ENCODE measurements around the gene BLOC1S1. TPM values are rescaled to one million over a fixed set of nuclear protein-coding genes. Genes with fewer than 3 reads are reported as not detected.

Gene BLOC1S1
- total RNA-seq, 3 donors from 2014 or later: 141 to 238 (median 162) TPM

DNA sequence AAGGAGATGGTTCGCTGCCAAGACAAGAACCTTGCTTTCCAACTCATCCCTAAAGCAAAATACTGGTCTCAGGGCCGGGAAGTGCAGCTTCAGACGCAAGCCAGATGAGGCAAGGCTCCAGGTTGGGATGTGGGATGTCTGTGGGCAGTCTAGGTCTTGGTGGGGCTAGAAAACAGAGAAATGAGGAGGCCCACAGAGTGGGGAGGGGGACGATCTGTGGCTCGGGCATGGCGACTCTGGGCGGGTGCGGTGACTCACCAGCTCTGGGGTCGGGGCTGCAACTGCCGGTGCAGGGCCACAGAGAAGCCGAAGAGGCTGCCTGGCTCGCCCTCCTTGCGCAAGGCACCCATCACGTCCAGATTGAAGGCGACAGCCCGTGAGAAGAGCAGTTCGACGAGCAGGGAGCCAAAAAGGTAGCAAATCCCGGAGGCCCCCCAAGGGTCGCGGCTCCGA is 8.6 kb upstream of the BLOC1S1 start:
- H3K27ac ChIP-seq: peak overlapping the region; percentile 13 to 53
- peak overlapping the region; percentile 49 to 86 (median 68) for H3K4me3 ChIP-seq
- no peaks in the 10 kb centered on the region for H3K9me3 ChIP-seq
- H3K36me3 ChIP-seq: no peaks in the 10 kb centered on the region
- TF ChIP-seq POLR2A (IDR thresholded peaks at IDR 0.05): no peak
- no peak for TF ChIP-seq POLR2AphosphoS5 (IDR thresholded peaks at IDR 0.05)
- TF ChIP-seq, protein P1, sequence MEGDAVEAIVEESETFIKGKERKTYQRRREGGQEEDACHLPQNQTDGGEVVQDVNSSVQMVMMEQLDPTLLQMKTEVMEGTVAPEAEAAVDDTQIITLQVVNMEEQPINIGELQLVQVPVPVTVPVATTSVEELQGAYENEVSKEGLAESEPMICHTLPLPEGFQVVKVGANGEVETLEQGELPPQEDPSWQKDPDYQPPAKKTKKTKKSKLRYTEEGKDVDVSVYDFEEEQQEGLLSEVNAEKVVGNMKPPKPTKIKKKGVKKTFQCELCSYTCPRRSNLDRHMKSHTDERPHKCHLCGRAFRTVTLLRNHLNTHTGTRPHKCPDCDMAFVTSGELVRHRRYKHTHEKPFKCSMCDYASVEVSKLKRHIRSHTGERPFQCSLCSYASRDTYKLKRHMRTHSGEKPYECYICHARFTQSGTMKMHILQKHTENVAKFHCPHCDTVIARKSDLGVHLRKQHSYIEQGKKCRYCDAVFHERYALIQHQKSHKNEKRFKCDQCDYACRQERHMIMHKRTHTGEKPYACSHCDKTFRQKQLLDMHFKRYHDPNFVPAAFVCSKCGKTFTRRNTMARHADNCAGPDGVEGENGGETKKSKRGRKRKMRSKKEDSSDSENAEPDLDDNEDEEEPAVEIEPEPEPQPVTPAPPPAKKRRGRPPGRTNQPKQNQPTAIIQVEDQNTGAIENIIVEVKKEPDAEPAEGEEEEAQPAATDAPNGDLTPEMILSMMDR (IDR thresholded peaks at IDR 0.05): no peak
- no peak for DNase-seq (ENCODE audit: low spot score in 2 of 2)
- no peaks in the 10 kb centered on the region for H3K27me3 ChIP-seq
- H3K4me1 ChIP-seq: peaks cover 0 to 4% of the 10 kb centered on the region in 2 donors
- intact Hi-C loops (cut with DNase I; ENCODE audit: low total_unique reads): no loop called here

DNA sequence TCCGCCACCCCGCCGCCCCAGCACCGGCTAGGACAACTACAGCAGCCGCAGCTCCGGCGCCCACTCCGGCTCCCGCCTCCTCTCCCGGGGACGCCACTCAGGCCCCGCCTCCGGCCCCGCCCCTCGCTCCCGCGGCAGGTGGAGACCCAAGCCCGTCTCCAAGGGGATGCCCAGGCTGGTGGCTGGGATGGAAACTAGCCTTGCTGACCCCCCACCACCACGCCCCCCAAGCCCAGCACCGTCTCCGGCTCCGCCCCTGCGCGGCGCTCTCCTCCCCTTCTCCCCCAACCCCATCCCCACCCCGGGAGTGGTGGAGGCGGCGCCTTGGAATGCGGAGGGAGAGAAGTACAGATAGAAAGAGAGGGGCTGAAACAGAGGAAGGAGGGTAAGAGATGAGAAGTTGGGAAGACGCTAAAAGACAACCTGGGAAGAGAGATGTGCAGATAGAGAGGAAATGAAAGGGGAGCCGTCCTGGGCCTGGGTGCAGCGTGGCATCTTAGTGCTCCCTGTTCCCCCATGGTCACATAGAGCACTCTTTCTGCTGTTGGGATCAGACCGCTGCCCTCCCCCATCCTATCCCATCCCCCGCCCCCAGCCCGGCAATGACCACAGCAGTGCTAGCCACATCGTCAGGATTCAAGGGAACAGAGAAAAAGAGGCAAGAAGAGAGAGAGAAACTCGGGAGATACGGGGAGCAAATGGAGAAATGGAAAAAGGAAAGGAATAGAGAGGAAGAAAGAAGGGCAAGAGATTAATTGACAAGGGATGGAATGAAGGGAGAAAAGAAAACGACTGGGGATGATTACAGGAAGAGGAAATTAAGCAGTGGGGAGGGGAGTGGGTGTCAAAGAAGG is 7.8 kb upstream of the BLOC1S1 start, which contains the start of gene ITGA7:
TSS of gene ITGA7 (minus strand) at position 64 of the 854 bp plus-strand sequence. CDS start 222 bp downstream, outside the sequence.
- H3K4me1 ChIP-seq: peaks cover 0 to 4% of the 10 kb centered on the region in 2 donors
- no peak for TF ChIP-seq POLR2A (IDR thresholded peaks at IDR 0.05)
- intact Hi-C loops (cut with DNase I; ENCODE audit: low total_unique reads): no loop called here
- DNase-seq (ENCODE audit: low spot score in 2 of 2): no peak
- H3K27me3 ChIP-seq: no peaks in the 10 kb centered on the region
- peak within 1 kb of the TSS; percentile 13 to 53 for H3K27ac ChIP-seq
- H3K36me3 ChIP-seq: no peaks in the 10 kb centered on the region
- H3K9me3 ChIP-seq: no peaks in the 10 kb centered on the region
- H3K4me3 ChIP-seq: peak within 1 kb of the TSS; percentile 49 to 86 (median 68)

DNA sequence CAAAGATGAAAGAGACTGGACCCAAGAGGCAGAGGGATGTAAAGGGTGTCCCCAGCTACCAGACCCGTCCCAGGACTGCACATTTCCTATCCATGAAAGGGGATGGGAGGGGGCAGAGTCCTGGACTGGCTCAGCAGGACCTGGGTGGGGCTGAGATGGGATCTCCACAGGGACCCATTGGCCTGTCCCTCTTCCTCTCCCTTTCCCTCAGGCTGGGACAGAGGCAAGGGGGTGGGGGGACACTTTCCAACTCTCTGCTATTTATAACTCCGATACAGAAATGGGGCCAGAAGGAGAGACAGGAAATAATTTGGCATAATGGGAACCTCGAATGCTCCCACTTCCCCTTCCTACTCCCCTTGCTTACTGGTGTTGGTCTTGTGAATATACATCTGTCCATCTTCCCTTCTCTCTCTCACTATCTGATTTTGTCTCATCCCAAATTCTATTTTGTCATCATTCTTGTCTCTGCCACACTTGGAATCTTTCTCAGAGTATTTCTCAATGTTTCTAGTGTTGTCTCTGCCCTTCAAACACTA is 7.1 kb upstream of the BLOC1S1 start:
- Histone ChIP-seq H3K4me1 (peaks cover 0 to 4% of the 10 kb centered on the region in 2 donors), H3K9me3 (no peaks in the 10 kb centered on the region), H3K27me3 (no peaks in the 10 kb centered on the region), H3K36me3 (no peaks in the 10 kb centered on the region), H3K27ac (no peak overlapping the region), H3K4me3 (peak overlapping the region; percentile 49 to 86 (median 68))
- no peak for DNase-seq (ENCODE audit: low spot score in 2 of 2)
- intact Hi-C loops (cut with DNase I; ENCODE audit: low total_unique reads): no loop called here
- TF ChIP-seq POLR2A (IDR thresholded peaks at IDR 0.05): no peak
- TF ChIP-seq, protein P1 (IDR thresholded peaks at IDR 0.05): no peak
- no peak for TF ChIP-seq POLR2AphosphoS5 (IDR thresholded peaks at IDR 0.05)

DNA sequence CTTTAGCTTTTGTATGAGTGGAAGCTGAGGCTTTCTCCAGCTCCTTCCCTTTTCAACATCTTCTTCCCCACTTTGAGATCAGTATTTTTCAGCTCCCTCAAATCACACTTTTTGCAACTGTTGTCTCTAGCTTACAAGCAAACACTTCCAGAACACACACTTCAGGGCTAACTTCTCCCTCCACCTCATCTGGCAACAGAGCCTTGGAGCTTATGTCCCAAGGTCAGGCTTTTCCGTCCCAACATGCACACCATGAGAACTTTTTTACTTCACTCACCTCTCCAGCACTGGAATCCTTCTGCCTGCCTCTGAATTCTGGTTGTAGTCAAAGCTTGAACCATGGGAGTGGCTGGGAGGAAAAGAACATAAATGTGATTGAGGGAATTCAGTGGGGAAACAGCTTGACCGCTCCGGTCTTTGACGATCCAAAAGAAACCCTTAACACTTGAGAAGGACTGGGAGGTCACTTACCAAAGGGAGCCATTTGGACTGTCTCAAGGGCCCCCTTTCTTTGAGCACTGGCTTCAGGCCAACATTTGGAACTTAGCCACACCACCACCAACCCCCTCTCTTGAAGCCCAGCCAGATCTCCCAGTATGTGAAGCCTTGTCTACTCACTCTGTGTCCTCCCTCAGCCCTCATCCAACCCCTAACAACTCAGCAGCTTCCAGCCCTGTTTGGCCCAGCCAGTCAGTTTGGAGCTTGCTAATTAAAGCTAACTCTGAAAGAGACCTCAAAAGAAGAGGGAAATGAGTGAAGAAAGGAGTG is 3.9 kb upstream of the BLOC1S1 start:
- TF ChIP-seq, protein P1 (IDR thresholded peaks at IDR 0.05): no peak
- no peak for TF ChIP-seq POLR2A (IDR thresholded peaks at IDR 0.05)
- TF ChIP-seq POLR2AphosphoS5 (IDR thresholded peaks at IDR 0.05): no peak
- H3K4me1 ChIP-seq: peaks cover 3 to 4% of the 10 kb centered on the region in 2 donors
- no peak for DNase-seq (ENCODE audit: low spot score in 2 of 2)
- peak overlapping the region in 1 of 2 donors; percentile 14 for H3K27ac ChIP-seq
- no peak overlapping the region for H3K4me3 ChIP-seq
- no peaks in the 10 kb centered on the region for H3K27me3 ChIP-seq
- H3K9me3 ChIP-seq: no peaks in the 10 kb centered on the region
- H3K36me3 ChIP-seq: no peaks in the 10 kb centered on the region
- intact Hi-C loops (cut with DNase I; ENCODE audit: low total_unique reads): no loop called here

DNA sequence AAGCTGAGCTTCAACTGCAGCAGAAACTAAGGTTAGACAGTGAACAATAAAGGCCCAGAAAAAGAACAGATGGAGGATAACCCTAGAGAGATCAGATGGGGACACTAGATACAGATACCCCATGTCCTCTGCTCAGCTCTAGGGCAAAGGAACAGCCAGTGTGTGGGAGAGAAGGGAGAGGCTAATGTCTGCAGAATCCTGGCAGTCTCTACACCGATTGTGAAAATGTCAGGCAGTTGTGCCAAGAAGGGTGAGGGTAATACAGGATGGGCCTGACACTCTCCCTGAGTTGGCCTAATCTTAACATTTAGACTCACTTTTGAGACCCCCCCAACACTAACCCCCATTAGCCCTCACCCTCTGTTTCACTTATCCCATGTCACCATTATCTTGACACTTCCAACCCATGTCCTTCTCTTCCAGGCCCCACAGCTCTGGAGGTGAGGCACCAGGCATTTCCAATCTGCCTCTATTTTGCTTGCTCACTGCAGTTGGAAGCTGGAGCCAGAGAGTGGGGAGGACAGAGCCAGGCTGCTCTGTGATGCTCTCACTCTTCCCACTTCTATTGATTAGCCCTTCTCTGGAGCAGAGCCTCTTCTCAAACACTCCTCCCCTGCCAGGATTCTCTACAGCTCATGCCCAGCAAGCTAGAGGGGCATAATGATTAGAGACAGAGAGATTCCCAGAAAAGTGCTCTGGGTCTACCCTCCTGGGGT is 3.0 kb upstream of the BLOC1S1 start:
- intact Hi-C loops (cut with DNase I; ENCODE audit: low total_unique reads): no loop called here
- Histone ChIP-seq H3K4me1 (peaks cover 5 to 12% of the 10 kb centered on the region in 2 donors), H3K27ac (peak overlapping the region in 1 of 2 donors; percentile 14), H3K4me3 (no peak overlapping the region), H3K27me3 (no peaks in the 10 kb centered on the region), H3K36me3 (no peaks in the 10 kb centered on the region), H3K9me3 (no peaks in the 10 kb centered on the region)
- no peak for DNase-seq (ENCODE audit: low spot score in 2 of 2)
- TF ChIP-seq POLR2A (IDR thresholded peaks at IDR 0.05) (no peak), POLR2AphosphoS5 (IDR thresholded peaks at IDR 0.05) (no peak)
- TF ChIP-seq, protein P1 (IDR thresholded peaks at IDR 0.05): no peak

All from breast epithelium (tissue), 4 donors.